HCT116 (cell line): ENCODE results near the gene RABGGTA.

ENCODE experiments used
- CTCF ChIP-seq, 3 experiments: fragments of 200-600 bp in 1 of 3; sonication (generic) in 1 of 3; IDR thresholded peaks in 2 of 3; conservative IDR thresholded peaks in 1 of 3; 2 replicates each; pipeline ENCODE4 v1.5.1; 2012 to 2017; ENCODE audit warnings: low read depth in 2 of 3, low read length in 2 of 3, antibody characterized with exemption in 1 of 3, borderline replicate concordance in 1 of 3, control low read depth in 1 of 3, mild to moderate bottlenecking in 1 of 3, mixed read lengths in 1 of 3, mixed run types in 1 of 3, moderate library complexity in 1 of 3; ENCODE audit not compliant: insufficient read depth in 1 of 3
- EZH2 ChIP-seq: fragments of 200-600 bp; sonication (generic); IDR thresholded peaks from 2 replicates; pipeline ENCODE4 v1.6.1; 2017; ENCODE audit warnings: antibody characterized with exemption, mixed run types
- EZH2phosphoT487 ChIP-seq: fragments of 200-600 bp; IDR thresholded peaks from 2 replicates; pipeline ENCODE4 v1.6.1; 2018; ENCODE audit warnings: antibody characterized with exemption, borderline replicate concordance
- POLR2A ChIP-seq: IDR thresholded peaks from 2 replicates; pipeline ENCODE4 v1.7.0; 2011; ENCODE audit warnings: borderline replicate concordance; ENCODE audit not compliant: insufficient read depth, insufficient read length; ENCODE audit errors: extremely low read depth
- YY1 ChIP-seq: IDR thresholded peaks from 2 replicates; pipeline ENCODE4 v1.6.1; 2011; ENCODE audit warnings: low read length, low read depth, moderate library complexity, mild to moderate bottlenecking; ENCODE audit not compliant: insufficient replicate concordance; ENCODE audit errors: extremely low read depth

- TF ChIP-seq CTCF (IDR thresholded peaks at IDR 0.05 in 2 of 3, conservative IDR thresholded peaks at IDR 0.05 in 1 of 3; ENCODE audit: borderline replicate concordance in 1 of 3, insufficient read depth in 1 of 3, low read depth in 2 of 3, low read length in 2 of 3) = no peak
- no peak for TF ChIP-seq EZH2phosphoT487
- no peak for TF ChIP-seq POLR2A
- TF ChIP-seq YY1 = no peak
- TF ChIP-seq EZH2 = no peak
These were observed 44.9 kb downstream of the RABGGTA start for GRCh38 chr14:24226473-24226872.
